Cardiac septum (tissue), 1 donor: Measurements from ENCODE around the gene GRIN1. TPM values are rescaled to one million over a fixed set of nuclear protein-coding genes. Genes with fewer than 3 reads are reported as not detected.

Source experiments
- DNase-seq: peaks from one replicate; pipeline ENCODE4 v3.0.0-alpha.2; 2020; ENCODE audit warnings: low spot score
- intact Hi-C: fragments of 100-400 bp; cut with DNase I; formaldehyde crosslinking; loops from one replicate; pipeline ENCODE4 v1.14.0; 2022
- total RNA-seq: library from RNA; stranded (reverse); fragmentation: NEBNext Ultra II Directional; extraction: Animal tissue kit (Norgen Biotek cat#: 25700); gene quantifications from one replicate; pipeline ENCODE4 v1.2.1, GENCODE V29; 2021
- donor health status: DM: no; HTN: no; CAD: no.

GRIN1 gene
- total RNA-seq, 1 donor from 2014 or later: not detected

- intact Hi-C loops: no loop called here
- DNase-seq: no peak
These were observed 22.0 kb downstream of the GRIN1 start for GRCh38 chr9:137160716-137161557.

DNA sequence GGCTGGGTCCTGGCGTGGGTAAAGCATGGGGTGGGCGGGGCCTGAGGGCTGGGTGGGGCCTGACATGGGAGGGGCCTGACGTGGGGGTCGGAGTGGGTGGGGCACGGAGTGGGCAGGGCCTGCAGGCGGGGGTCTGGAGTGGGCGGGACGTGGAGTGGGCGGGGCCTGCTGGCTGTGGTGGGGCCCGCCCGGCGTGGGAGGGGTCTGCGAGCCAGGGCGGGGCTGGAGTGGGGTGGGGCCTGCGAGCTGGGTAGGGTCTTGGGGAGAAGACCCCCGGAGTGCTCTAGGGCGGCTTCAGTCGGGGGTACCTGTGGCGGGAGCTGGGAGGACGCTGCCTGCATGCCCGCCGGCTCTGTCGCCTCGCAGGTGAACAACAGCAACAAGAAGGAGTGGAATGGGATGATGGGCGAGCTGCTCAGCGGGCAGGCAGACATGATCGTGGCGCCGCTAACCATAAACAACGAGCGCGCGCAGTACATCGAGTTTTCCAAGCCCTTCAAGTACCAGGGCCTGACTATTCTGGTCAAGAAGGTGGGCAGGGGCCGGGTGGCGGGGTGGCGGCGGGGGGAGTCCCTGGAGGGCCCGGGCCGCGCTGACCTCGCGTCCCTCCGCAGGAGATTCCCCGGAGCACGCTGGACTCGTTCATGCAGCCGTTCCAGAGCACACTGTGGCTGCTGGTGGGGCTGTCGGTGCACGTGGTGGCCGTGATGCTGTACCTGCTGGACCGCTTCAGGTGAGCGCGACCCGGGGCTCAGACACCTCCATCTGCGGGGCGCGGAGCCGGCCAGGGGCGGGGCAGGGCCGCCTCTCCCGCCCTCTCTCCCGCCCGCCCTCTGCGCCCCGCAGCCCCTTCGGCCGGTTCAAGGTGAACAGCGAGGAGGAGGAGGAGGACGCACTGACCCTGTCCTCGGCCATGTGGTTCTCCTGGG, 22.9 kb downstream of the GRIN1 start:
- intact Hi-C loops: no loop called here
- DNase-seq: no peak

GRCh38 chr9:137162505-137163364, 23.8 kb downstream of the GRIN1 start:
- DNase-seq: no peak
- intact Hi-C loops: no loop called here

DNA sequence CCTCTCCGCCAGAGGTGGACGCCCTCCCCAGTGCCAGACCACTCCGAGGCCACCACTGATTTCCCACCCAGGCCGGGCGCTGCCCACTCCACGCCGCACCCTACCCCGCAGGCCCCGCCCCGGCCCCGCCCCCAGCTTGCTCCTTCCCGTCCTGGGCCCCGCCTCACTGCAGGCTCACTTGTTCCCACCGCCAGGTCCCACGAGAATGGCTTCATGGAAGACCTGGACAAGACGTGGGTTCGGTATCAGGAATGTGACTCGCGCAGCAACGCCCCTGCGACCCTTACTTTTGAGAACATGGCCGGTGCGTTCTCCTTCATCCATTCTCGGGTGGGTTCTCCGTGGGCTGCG, 24.4 kb downstream of the GRIN1 start:
- intact Hi-C loops: no loop called here
- no peak for DNase-seq

- intact Hi-C loops: no loop called here
- DNase-seq: no peak
These were observed 24.9 kb downstream of the GRIN1 start for GRCh38 chr9:137163805-137164204.

- intact Hi-C loops: no loop called here
- DNase-seq: no peak
These were observed 25.7 kb downstream of the GRIN1 start for GRCh38 chr9:137164370-137165249.

GRCh38 chr9:137165250-137165836, 26.4 kb downstream of the GRIN1 start:
- no peak for DNase-seq
- intact Hi-C loops: no loop called here

DNA sequence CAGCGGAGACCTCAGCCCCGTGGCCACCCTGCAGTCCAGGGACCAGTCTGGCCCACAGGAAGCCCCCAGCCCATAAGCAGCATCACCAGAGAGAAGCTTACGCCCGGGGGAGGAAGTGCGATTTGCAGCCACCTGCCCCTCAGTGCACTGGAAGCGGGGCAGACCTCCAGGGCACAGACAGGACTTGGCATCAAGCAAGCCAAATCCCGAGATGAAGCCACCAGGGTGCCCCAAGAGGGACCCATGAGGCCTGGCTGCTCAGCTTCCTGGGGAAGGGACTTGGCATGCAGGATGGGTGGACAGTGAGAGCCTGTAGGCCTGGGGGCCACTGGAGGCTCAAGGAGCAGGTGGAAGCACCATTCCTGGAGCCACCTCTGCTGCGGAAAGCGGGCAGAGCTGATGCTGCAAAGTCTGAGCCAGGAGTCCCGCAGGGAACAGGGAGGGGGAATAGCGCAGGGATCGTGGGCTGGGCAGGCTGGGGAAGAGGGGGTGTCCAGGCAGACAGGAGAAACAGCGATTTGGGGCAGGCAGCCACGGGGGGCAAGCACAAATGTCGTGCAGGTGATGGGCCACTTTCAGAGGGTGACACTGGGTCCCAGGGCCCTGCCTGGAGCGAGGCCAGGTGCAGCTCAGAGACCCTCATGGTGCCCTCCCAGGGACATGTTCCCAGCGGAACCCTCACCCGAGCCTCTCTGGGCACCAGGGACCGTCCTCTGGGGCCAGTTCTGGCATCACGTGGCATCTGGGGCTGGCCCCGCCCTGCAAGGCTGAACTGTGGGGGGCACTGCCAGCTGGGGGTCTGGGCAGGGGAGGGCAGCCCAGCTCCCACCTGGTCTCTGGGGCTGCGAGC, 27.7 kb downstream of the GRIN1 start:
- intact Hi-C loops: no loop called here
- DNase-seq: no peak

- DNase-seq: no peak
- intact Hi-C loops: no loop called here
These were observed 28.4 kb downstream of the GRIN1 start for GRCh38 chr9:137167277-137167746.

DNA sequence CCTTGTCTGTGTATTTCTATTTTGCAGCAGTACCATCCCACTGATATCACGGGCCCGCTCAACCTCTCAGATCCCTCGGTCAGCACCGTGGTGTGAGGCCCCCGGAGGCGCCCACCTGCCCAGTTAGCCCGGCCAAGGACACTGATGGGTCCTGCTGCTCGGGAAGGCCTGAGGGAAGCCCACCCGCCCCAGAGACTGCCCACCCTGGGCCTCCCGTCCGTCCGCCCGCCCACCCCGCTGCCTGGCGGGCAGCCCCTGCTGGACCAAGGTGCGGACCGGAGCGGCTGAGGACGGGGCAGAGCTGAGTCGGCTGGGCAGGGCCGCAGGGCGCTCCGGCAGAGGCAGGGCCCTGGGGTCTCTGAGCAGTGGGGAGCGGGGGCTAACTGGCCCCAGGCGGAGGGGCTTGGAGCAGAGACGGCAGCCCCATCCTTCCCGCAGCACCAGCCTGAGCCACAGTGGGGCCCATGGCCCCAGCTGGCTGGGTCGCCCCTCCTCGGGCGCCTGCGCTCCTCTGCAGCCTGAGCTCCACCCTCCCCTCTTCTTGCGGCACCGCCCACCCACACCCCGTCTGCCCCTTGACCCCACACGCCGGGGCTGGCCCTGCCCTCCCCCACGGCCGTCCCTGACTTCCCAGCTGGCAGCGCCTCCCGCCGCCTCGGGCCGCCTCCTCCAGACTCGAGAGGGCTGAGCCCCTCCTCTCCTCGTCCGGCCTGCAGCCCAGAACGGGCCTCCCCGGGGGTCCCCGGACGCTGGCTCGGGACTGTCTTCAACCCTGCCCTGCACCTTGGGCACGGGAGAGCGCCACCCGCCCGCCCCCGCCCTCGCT, 29.0 kb downstream of the GRIN1 start:
- DNase-seq: no peak
- intact Hi-C loops: no loop called here

DNA sequence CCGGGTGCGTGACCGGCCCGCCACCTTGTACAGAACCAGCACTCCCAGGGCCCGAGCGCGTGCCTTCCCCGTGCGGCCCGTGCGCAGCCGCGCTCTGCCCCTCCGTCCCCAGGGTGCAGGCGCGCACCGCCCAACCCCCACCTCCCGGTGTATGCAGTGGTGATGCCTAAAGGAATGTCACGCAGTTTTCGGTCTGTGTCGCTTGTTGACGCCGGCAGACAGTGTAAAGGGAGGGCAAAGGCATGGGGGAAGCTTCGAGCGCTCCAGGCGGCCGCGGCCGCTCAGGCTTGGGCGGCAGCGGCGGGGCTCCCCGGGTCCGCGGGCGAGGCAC, 29.6 kb downstream of the GRIN1 start:
- intact Hi-C loops: no loop called here
- no peak for DNase-seq

DNA sequence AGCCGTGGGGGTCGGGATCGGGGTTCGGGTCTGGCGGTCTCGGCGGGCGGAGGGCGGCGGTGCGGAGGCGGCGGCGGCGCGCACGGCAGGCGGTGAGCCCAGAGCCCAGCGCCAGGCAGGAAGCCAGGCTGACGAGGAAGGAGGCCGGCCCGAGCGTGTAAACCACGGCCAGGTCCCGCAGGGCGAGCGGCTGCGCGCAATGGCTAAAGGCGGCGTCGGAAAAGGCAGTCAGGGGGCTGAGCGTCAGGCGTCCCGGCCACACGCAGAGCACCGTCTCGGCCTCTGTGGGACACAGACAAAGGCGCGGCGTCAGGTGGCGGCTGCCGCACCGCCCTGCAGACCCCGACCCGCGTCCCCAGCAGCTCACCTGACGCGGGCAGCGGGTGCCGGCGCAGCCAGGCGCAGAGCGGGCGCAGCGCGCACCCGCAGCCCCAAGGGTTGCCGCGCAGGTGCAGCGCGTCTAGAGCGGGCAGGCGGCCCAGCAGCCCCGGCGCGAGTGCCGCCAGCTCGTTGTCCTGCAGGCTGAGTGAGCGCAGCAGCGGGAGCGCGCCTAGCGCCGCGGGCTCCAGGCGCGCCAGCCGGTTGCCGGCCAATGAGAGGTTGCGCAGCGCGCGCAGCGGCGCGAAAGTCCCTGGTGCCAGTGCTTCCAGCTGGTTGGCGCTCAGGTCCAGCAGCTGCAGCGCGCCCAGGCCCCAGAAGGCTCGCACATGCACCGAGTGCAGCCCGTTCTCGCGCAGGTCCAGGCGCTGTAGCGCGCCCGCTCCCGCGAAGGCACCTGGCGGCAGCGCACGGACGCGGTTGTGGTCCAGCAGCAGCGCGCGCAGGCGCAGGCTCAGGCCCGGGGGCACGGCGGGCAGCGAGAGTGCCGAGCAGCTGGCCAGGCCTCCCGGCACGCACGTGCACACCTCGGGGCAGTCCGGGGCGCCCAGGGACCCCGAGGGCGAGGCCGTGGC, 30.2 kb downstream of the GRIN1 start:
- intact Hi-C loops: no loop called here
- DNase-seq: no peak

DNA sequence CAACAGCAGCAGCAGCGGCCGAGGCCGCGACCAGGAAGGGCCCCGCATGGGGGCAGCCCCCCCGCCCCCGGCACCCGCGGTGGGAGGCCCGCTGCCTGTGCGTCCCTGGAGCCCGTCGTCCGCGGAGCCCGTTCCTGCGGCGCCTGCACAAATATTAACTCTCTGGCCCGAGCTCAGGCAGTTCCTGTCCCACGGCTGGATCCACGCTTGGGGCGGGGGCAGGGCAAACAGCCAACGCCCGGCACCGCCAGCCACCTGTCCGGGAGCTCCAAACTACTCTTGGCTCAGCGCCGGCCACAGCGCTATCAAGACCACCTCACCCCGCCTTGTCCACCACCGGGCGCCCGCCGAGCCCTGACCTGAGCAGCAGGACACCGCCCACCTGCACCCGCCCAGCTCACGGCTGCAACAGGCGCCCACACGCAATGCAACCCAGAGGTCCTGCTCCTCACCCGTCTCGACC, 31.0 kb downstream of the GRIN1 start, which contains the start of gene LRRC26:
TSS of gene LRRC26 (minus strand) at position 156 of the 463 bp plus-strand sequence. CDS start at position 48, 108 bp downstream.
- intact Hi-C loops: no loop called here
- no peak for DNase-seq

DNA sequence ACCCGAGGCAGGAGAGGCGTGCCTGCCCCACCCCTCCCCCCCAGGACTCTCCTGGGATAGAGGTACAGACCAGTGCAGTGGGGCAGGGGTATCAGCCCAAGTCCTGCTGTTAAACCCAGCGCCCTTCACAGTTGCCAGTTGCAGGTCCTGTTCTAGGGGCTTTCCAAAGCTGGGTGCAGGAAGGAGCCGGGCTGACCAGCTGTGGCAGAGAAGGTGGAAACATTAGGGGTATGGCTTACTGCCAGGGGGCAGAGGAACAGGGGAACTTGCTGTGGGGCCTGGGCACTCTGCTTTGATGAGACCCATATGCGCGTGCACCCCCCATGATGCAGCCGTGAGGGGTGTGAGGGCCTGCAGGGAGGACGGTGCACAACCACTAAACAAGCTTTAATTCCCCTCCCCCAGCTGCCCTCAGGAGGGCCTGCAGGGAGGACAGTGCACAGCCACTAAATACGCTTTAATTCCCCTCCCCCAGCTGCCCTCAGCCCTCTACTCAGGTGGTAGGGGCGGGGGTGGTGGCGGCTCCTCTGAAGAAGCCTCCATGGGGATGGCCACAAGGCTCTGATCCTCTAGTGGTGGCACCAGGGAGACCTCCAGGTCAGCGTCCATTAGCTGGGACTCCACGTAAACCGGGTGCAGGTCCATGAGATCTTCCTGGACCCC, 31.7 kb downstream of the GRIN1 start:
- intact Hi-C loops: no loop called here
- DNase-seq: no peak
